PC-9 (cell line): ENCODE data around the gene P4HA3.
A peak's percentile ranks its signal among the peaks of the same experiment; 100 is the strongest.

ENCODE experiments used
- CTCF ChIP-seq: fragments of 200-600 bp; sonication (generic); conservative IDR thresholded peaks from 2 replicates; pipeline ENCODE4 v1.6.1; 2017; ENCODE audit warnings: mixed run types, antibody characterized with exemption, mild to moderate bottlenecking, moderate library complexity
- EZH2 ChIP-seq: fragments of 200-600 bp; sonication (generic); IDR thresholded peaks from 2 replicates; pipeline ENCODE4 v1.8.0; 2017; ENCODE audit warnings: antibody characterized with exemption, low read depth

GRCh38 chr11:74268456-74268855, 43.0 kb downstream of the P4HA3 start:
- peak; percentile 32; the same call in 1 of the 2 replicates for TF ChIP-seq CTCF
- TF ChIP-seq EZH2: no peak
